Astrocyte (in vitro differentiated cells and primary cell): ENCODE results near the gene OR2D3. TPM values are rescaled to one million over a fixed set of nuclear protein-coding genes. Genes with fewer than 3 reads are reported as not detected.
"Not testable (repeated sequence)": the region's sequence is repeated elsewhere in the genome, so short reads cannot be mapped to it uniquely, and the experiment has no call there.

ENCODE experiments used
- DNase-seq: peaks from one replicate; pipeline ENCODE4 v3.0.0-alpha.2; 2010; ENCODE audit warnings: low read depth
- FAIRE-seq: peaks from 2 replicates; lab custom pipeline; 2011; peaks lifted over from hg19 to GRCh38; lab: Jason Lieb, UNC
- H2AFZ ChIP-seq: 2 replicates; pipeline ENCODE4 v1.6.0; 2012; ENCODE audit warnings: low read depth, low read length, inconsistent platforms
- H3K27ac ChIP-seq: 2 replicates; pipeline ENCODE4 v1.5.1; 2011; ENCODE audit warnings: low read depth, low read length, inconsistent platforms
- H3K27me3 ChIP-seq: 2 replicates; pipeline ENCODE4 v1.6.0; 2011; ENCODE audit warnings: low read length, inconsistent platforms; ENCODE audit not compliant: insufficient read depth
- H3K36me3 ChIP-seq: 2 replicates; pipeline ENCODE4 v1.5.1; 2011; ENCODE audit warnings: low read length, inconsistent platforms; ENCODE audit not compliant: insufficient read depth
- H3K4me1 ChIP-seq: 2 replicates; pipeline ENCODE4 v1.5.1; 2011; ENCODE audit warnings: low read length, inconsistent platforms; ENCODE audit not compliant: insufficient read depth
- H3K4me2 ChIP-seq: 2 replicates; pipeline ENCODE4 v1.6.0; 2012; ENCODE audit warnings: low read length, inconsistent platforms
- H3K4me3 ChIP-seq: 2 replicates; pipeline ENCODE4 v1.5.1; 2011; ENCODE audit warnings: low read depth, mild to moderate bottlenecking, low read length, inconsistent platforms; ENCODE audit not compliant: insufficient read depth
- H3K79me2 ChIP-seq: 2 replicates; pipeline ENCODE4 v1.6.0; 2012; ENCODE audit warnings: mild to moderate bottlenecking, low read length, inconsistent platforms; ENCODE audit not compliant: insufficient read depth
- H3K9ac ChIP-seq: 2 replicates; pipeline ENCODE4 v1.6.0; 2012; ENCODE audit warnings: mild to moderate bottlenecking, low read length, inconsistent platforms
- H3K9me3 ChIP-seq: 2 replicates; pipeline ENCODE4 v1.5.1; 2012; ENCODE audit warnings: low read depth, mild to moderate bottlenecking, low read length, inconsistent platforms; ENCODE audit not compliant: insufficient read depth
- H4K20me1 ChIP-seq: 2 replicates; pipeline ENCODE4 v1.6.0; 2012; ENCODE audit warnings: low read length, inconsistent platforms; ENCODE audit not compliant: insufficient read depth
- H3K27ac Mint-ChIP-seq: one replicate; pipeline ENCODE4 v1.8.0; 2021; ENCODE audit warnings: mild to moderate bottlenecking, mixed read lengths; ENCODE audit not compliant: unreplicated experiment
- H3K27me3 Mint-ChIP-seq: one replicate; pipeline ENCODE4 v1.8.0; 2021; ENCODE audit warnings: low read depth, mixed read lengths; ENCODE audit not compliant: unreplicated experiment
- H3K36me3 Mint-ChIP-seq: one replicate; pipeline ENCODE4 v1.8.0; 2021; ENCODE audit warnings: low read depth, mixed read lengths; ENCODE audit not compliant: unreplicated experiment
- H3K4me1 Mint-ChIP-seq: one replicate; pipeline ENCODE4 v1.8.0; 2021; ENCODE audit warnings: low read depth, mixed read lengths; ENCODE audit not compliant: unreplicated experiment
- H3K4me3 Mint-ChIP-seq: one replicate; pipeline ENCODE4 v1.8.0; 2021; ENCODE audit warnings: mild to moderate bottlenecking, moderate library complexity, mixed read lengths; ENCODE audit not compliant: unreplicated experiment
- H3K9me3 Mint-ChIP-seq: one replicate; pipeline ENCODE4 v1.8.0; 2021; ENCODE audit warnings: mild to moderate bottlenecking, mixed read lengths; ENCODE audit not compliant: unreplicated experiment
- EZH2 ChIP-seq: IDR thresholded peaks from 2 replicates; pipeline ENCODE4 v1.6.1; 2012; ENCODE audit warnings: mild to moderate bottlenecking, low read length, inconsistent platforms; ENCODE audit not compliant: insufficient read depth
- total RNA-seq: library from RNA; stranded (reverse); gene quantifications from 2 replicates; pipeline ENCODE4 v1.2.1, GENCODE V29; 2021
- TF ChIP-seq, protein P1 (sequence below): IDR thresholded peaks from 2 replicates; pipeline ENCODE4 v1.5.1; 2011; ENCODE audit warnings: low read depth, mild to moderate bottlenecking, inconsistent platforms, low read length, moderate library complexity; ENCODE audit not compliant: insufficient read depth

OR2D3 gene
- total RNA-seq, 1 donor from 2014 or later: not detected

DNA sequence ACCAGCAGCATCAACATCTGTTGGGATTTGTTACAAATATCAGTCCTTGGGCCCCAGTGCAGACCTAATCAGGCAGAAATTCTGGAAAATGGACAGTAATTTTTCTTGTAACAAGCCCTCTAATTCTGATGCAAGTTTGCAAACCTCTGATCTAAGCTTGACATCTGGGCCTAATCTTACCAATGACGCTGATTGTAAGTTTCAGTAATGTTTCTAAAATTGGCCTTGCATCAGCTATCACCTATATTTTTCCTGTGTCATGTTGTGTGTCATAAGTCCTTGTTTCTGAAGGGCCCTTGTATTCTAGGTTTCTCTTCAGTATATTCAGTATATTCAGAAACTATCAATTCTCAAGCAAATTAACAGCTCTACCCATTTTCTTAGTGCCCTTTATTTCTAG lies 41.9 kb downstream of the OR2D3 start:
- Histone ChIP-seq H3K79me2 (no peaks in the 10 kb centered on the region), H3K4me2 (no peak overlapping the region), H3K36me3 (no peaks in the 10 kb centered on the region), H2AFZ (no peak overlapping the region), H3K9ac (no peak overlapping the region), H3K27ac (no peak overlapping the region), H4K20me1 (no peaks in the 10 kb centered on the region), H3K4me3 (no peak overlapping the region), H3K9me3 (no peaks in the 10 kb centered on the region), H3K4me1 (no peaks in the 10 kb centered on the region), H3K27me3 (no peaks in the 10 kb centered on the region)
- H3K27ac Mint-ChIP-seq: no peak overlapping the region
- DNase-seq: no peak
- TF ChIP-seq, protein P1, sequence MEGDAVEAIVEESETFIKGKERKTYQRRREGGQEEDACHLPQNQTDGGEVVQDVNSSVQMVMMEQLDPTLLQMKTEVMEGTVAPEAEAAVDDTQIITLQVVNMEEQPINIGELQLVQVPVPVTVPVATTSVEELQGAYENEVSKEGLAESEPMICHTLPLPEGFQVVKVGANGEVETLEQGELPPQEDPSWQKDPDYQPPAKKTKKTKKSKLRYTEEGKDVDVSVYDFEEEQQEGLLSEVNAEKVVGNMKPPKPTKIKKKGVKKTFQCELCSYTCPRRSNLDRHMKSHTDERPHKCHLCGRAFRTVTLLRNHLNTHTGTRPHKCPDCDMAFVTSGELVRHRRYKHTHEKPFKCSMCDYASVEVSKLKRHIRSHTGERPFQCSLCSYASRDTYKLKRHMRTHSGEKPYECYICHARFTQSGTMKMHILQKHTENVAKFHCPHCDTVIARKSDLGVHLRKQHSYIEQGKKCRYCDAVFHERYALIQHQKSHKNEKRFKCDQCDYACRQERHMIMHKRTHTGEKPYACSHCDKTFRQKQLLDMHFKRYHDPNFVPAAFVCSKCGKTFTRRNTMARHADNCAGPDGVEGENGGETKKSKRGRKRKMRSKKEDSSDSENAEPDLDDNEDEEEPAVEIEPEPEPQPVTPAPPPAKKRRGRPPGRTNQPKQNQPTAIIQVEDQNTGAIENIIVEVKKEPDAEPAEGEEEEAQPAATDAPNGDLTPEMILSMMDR: no peak
- TF ChIP-seq EZH2: no peak
- no peak for FAIRE-seq
- H3K36me3 Mint-ChIP-seq: no peaks in the 10 kb centered on the region
- no peaks in the 10 kb centered on the region for H3K27me3 Mint-ChIP-seq
- no peaks in the 10 kb centered on the region for H3K4me1 Mint-ChIP-seq
- H3K9me3 Mint-ChIP-seq: peaks cover 2% of the 10 kb centered on the region
- H3K4me3 Mint-ChIP-seq: no peak overlapping the region

- no peak overlapping the region for H3K27ac Mint-ChIP-seq
- TF ChIP-seq, protein P1: no peak
- no peak for TF ChIP-seq EZH2
- H4K20me1 ChIP-seq: no peaks in the 10 kb centered on the region
- H3K36me3 ChIP-seq: no peaks in the 10 kb centered on the region
- no peaks in the 10 kb centered on the region for H3K36me3 Mint-ChIP-seq
- no peaks in the 10 kb centered on the region for H3K27me3 ChIP-seq
- H3K4me3 ChIP-seq: no peak overlapping the region
- H3K9me3 ChIP-seq: no peaks in the 10 kb centered on the region
- no peak overlapping the region for H3K9ac ChIP-seq
- H3K27ac ChIP-seq: no peak overlapping the region
- H3K27me3 Mint-ChIP-seq: no peaks in the 10 kb centered on the region
- H2AFZ ChIP-seq: no peak overlapping the region
- H3K4me1 Mint-ChIP-seq: no peaks in the 10 kb centered on the region
- H3K9me3 Mint-ChIP-seq: peaks cover 2% of the 10 kb centered on the region
- no peak overlapping the region for H3K4me3 Mint-ChIP-seq
- no peaks in the 10 kb centered on the region for H3K4me1 ChIP-seq
- H3K4me2 ChIP-seq: no peak overlapping the region
- DNase-seq (peak; percentile 40), FAIRE-seq (no peak)
- H3K79me2 ChIP-seq: no peaks in the 10 kb centered on the region
These were observed 48.0 kb downstream of the OR2D3 start for GRCh38 chr11:6968816-6969215.

DNA sequence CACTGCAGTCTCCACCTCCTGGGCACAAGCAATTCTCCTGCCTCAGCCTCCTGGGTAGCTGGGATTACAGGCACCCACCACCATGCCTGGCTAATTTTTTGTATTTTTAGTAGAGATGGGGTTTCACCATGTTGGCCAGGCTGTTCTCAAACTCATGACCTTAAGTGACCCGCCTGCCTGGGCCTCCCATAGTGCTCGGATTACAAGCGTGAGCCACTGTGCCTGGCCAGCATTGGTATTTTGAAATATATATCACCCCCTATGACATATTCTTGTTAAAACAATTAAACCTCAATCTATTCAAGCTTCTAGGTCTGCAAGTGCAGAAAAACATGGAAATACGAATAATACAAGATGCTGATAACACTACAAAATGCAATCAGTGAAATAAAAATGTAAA lies 49.1 kb downstream of the OR2D3 start:
- not testable (repeated sequence) for H3K9ac ChIP-seq, H3K36me3 Mint-ChIP-seq, FAIRE-seq, H3K9me3 ChIP-seq, H3K27me3 ChIP-seq, H3K27ac ChIP-seq, H3K79me2 ChIP-seq, H3K27me3 Mint-ChIP-seq, H3K4me3 ChIP-seq, H3K27ac Mint-ChIP-seq, H3K4me3 Mint-ChIP-seq, H4K20me1 ChIP-seq, H3K4me1 ChIP-seq, DNase-seq, H2AFZ ChIP-seq, H3K4me2 ChIP-seq, H3K4me1 Mint-ChIP-seq, H3K36me3 ChIP-seq, H3K9me3 Mint-ChIP-seq

Other genes starting within 250 kb of the OR2D3 start
- 89.2 and 89.9 TPM in 2 replicates for gene MRPL17, start 237.7 kb upstream of the OR2D3 start, total RNA-seq
- gene OR2AG2, start 149.0 kb upstream of the OR2D3 start, total RNA-seq: 0.07 and 0.27 TPM in 2 replicates
- gene OR2AG1, start 138.0 kb upstream of the OR2D3 start, total RNA-seq: not detected in 2 replicates
- 0.09 TPM in 1 of 2 replicates, not detected in the other for gene OR6A2, start 121.3 kb upstream of the OR2D3 start, total RNA-seq
- gene OR10A5, start 75.3 kb upstream of the OR2D3 start, total RNA-seq: not detected in 2 replicates
- gene OR10A2, start 57.9 kb upstream of the OR2D3 start, total RNA-seq: not detected in 2 replicates
- gene OR10A4, start 44.4 kb upstream of the OR2D3 start, total RNA-seq: not detected in 2 replicates
- gene OR2D2, start 28.5 kb upstream of the OR2D3 start, total RNA-seq: 0.39 TPM in 1 of 2 replicates, not detected in the other
- 2.1 and 2.9 TPM in 2 replicates for gene ZNF215, start 5.4 kb downstream of the OR2D3 start, total RNA-seq
- 0.93 and 0.94 TPM in 2 replicates for gene ZNF214, start 99.3 kb downstream of the OR2D3 start, total RNA-seq
- gene NLRP14, start 99.5 kb downstream of the OR2D3 start, total RNA-seq: not detected in 2 replicates
- gene RBMXL2, start 168.0 kb downstream of the OR2D3 start, total RNA-seq: not detected in 2 replicates